Measurements from ENCODE around the gene SSR3.
"Not testable (repeated sequence)": the region's sequence is repeated elsewhere in the genome, so short reads cannot be mapped to it uniquely, and the experiment has no call there.

Gene SSR3

DNA sequence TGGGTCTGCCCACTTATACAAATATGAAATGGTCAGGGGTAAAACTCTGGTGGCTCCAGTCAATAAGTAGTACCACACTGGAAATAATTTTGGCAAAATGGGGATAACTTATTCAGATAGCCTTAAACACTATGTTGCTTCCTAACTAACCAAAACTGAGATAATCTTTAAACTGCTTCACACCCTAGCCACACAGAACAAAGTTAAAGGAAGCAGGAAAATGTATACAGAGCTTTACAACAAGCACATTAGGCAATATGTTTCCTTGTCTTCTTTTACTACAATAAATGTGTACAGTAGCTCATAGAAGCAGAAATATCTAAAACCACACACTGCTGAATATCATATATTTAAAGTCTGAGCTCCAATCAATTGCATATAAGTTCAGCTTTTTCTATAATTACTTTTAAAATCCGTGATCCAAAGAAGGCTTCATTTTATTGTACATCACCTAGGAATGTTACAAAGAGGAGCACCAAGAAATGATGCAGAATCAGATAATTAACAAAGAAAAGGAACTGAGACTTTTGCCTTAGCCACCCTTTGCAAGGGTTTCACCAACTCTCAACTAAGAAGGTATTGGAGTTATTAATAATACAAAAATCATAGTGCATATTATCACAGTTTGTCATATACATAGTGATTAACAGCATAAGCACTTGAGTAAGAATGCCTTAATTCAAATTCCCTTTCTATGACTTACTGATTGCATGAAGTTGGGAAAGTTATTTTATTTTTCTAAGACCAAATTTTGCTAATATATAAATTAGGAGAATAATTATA is 9.2 kb upstream of the SSR3 start:
- no peak for DNase-seq (ENCODE audit: extremely low spot score)
- no peak for TF ChIP-seq L3MBTL2 (conservative IDR thresholded peaks at IDR 0.05)
- TF ChIP-seq ZNF384 (IDR thresholded peaks at IDR 0.05) = no peak
- TF ChIP-seq TARDBP (IDR thresholded peaks at IDR 0.05) = no peak
- no peak for TF ChIP-seq BHLHE40 (IDR thresholded peaks at IDR 0.05; ENCODE audit: borderline replicate concordance)
- ChIA-PET POLR2A (interaction anchor here (1.2 kb wide), 1 partner anchor 9 kb away, joined by 3 read pairs; the partner anchor contains the start of gene SSR3), CTCF (interaction anchor here (0.6 kb wide), 1 partner anchor 415 kb away, joined by 3 read pairs; no protein-coding TSS in a partner anchor)

DNA sequence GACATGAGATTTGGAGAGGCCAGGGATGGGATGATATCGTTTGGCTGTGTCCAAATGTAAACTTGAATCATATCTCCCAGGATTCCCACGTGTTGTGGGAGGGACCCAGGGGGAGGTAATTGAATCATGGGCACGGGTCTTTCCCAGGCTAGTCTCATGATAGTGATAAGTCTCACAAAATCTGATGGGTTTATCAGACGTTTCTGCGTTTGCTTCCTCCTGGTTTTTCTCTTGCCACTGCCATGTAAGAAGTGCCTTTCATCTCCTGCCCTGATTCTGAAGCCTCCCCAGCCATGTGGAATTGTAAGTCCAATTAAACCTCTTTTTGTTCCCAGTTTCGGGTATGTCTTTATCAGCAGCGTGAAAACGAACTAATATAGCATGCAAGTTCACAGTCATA is 7.6 kb upstream of the SSR3 start:
- POLR2A ChIA-PET; DNase-seq (ENCODE audit: extremely low spot score); CTCF ChIA-PET: not testable (repeated sequence)

DNA sequence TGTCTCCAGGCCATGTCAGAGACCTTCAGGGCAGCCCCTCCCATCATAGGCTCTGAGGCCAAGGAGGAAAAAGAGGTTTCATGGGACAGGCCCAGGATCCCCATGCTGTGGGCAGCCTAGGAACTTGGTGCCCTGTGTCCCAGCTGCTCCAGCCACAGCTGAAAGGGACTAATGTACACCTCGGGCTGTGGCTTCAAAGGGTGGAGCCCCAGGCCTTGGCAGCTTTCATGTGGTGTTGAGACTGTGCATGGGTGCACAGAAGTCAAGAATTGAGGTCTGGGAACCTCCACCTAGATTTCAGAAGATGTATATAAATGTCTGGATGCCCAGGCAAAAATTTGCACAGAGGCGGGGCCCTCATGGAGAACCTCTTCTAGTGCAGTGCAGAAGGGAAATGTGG is 6.6 kb upstream of the SSR3 start:
- TF ChIP-seq HDGF (IDR thresholded peaks at IDR 0.05; ENCODE audit: borderline replicate concordance) = no peak
- no peak for TF ChIP-seq ZNF384 (IDR thresholded peaks at IDR 0.05)
- no peak for TF ChIP-seq L3MBTL2 (conservative IDR thresholded peaks at IDR 0.05)
- no peak for TF ChIP-seq LEF1 (IDR thresholded peaks at IDR 0.05; ENCODE audit: borderline replicate concordance)
- no peak for TF ChIP-seq ELF4 (IDR thresholded peaks at IDR 0.05)
- TF ChIP-seq FOXM1 (IDR thresholded peaks at IDR 0.05; ENCODE audit: borderline replicate concordance) = no peak
- no peak for TF ChIP-seq SUZ12 (IDR thresholded peaks at IDR 0.05)
- TF ChIP-seq, protein P1, sequence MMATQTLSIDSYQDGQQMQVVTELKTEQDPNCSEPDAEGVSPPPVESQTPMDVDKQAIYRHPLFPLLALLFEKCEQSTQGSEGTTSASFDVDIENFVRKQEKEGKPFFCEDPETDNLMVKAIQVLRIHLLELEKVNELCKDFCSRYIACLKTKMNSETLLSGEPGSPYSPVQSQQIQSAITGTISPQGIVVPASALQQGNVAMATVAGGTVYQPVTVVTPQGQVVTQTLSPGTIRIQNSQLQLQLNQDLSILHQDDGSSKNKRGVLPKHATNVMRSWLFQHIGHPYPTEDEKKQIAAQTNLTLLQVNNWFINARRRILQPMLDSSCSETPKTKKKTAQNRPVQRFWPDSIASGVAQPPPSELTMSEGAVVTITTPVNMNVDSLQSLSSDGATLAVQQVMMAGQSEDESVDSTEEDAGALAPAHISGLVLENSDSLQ (IDR thresholded peaks at IDR 0.05) = no peak
- TF ChIP-seq CTBP1 (IDR thresholded peaks at IDR 0.05; ENCODE audit: borderline replicate concordance) = no peak
- ChIA-PET POLR2A (no interaction called here), CTCF (no interaction called here)
- DNase-seq (ENCODE audit: extremely low spot score) = no peak

DNA sequence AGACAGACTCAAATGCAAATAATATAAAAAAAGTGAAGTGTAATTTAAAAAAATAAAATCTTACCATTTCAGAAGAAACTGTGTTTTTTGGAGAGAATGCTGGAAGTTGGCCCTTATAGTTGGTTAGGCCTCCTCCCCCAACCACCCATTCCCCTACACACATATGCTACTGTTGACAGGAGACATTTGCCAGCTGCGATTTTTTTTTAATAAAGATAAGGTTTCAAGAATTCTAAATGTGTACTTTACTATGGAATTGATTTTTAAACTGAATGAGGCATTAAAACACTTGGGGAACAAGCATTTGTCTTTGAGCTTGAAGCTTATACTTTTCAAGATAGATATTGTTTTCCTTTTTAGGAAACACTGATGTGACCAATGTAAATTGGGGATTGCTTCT is 4.4 kb upstream of the SSR3 start:
- POLR2A ChIA-PET = no interaction called here
- TF ChIP-seq SUZ12 (IDR thresholded peaks at IDR 0.05) = no peak
- no peak for TF ChIP-seq SP1 (IDR thresholded peaks at IDR 0.05)
- TF ChIP-seq TARDBP (IDR thresholded peaks at IDR 0.05) = no peak
- no peak for TF ChIP-seq CTBP1 (IDR thresholded peaks at IDR 0.05; ENCODE audit: borderline replicate concordance)
- no peak for TF ChIP-seq LEF1 (IDR thresholded peaks at IDR 0.05; ENCODE audit: borderline replicate concordance)
- no peak for TF ChIP-seq HDGF (IDR thresholded peaks at IDR 0.05; ENCODE audit: borderline replicate concordance)
- no peak for TF ChIP-seq NFRKB (IDR thresholded peaks at IDR 0.05)
- TF ChIP-seq ELF4 (IDR thresholded peaks at IDR 0.05) = no peak
- no peak for TF ChIP-seq ZNF384 (IDR thresholded peaks at IDR 0.05)
- TF ChIP-seq FOXK2 (IDR thresholded peaks at IDR 0.05) = no peak
- no peak for TF ChIP-seq BHLHE40 (IDR thresholded peaks at IDR 0.05; ENCODE audit: borderline replicate concordance)
- TF ChIP-seq FOXA1 (IDR thresholded peaks at IDR 0.05) = no peak
- no peak for TF ChIP-seq ARNT (IDR thresholded peaks at IDR 0.05)
- DNase-seq (ENCODE audit: extremely low spot score) = no peak
- CTCF ChIA-PET = interaction anchor here (0.6 to 0.7 kb wide), 2 partner anchors 120 to 519 kb away, joined by 3 to 4 read pairs; no protein-coding TSS in a partner anchor

DNA sequence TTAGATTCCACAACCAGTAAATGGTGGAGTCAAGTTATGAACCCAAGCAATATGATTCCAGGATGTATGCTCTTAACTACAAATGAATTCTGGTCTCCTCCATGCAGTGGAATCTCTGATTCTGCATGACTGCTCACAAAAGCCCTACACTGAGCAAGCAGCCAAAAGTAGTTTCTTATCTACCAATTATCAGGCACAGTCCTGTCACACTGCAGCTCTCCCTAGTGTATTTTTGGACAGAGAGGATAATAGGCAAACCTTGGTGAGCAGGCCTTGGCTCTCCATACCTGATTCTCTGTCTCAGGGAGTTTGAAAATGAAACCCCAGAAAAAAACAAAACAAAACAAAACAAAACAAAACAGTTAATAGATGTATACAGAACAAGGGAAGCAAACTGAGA is 3.5 kb upstream of the SSR3 start:
- no peak for DNase-seq (ENCODE audit: extremely low spot score)
- no peak for TF ChIP-seq FOXA1 (IDR thresholded peaks at IDR 0.05)
- no peak for TF ChIP-seq ZNF384 (IDR thresholded peaks at IDR 0.05)
- no peak for TF ChIP-seq FOXK2 (IDR thresholded peaks at IDR 0.05)
- TF ChIP-seq ARNT (IDR thresholded peaks at IDR 0.05) = no peak
- no peak for TF ChIP-seq SP1 (IDR thresholded peaks at IDR 0.05)
- TF ChIP-seq, protein P1 (IDR thresholded peaks at IDR 0.05) = no peak
- no peak for TF ChIP-seq L3MBTL2 (conservative IDR thresholded peaks at IDR 0.05)
- TF ChIP-seq BHLHE40 (IDR thresholded peaks at IDR 0.05; ENCODE audit: borderline replicate concordance) = no peak
- TF ChIP-seq NFRKB (IDR thresholded peaks at IDR 0.05) = no peak
- no peak for TF ChIP-seq FOXM1 (IDR thresholded peaks at IDR 0.05; ENCODE audit: borderline replicate concordance)
- no peak for TF ChIP-seq ELF4 (IDR thresholded peaks at IDR 0.05)
- no peak for TF ChIP-seq CTBP1 (IDR thresholded peaks at IDR 0.05; ENCODE audit: borderline replicate concordance)
- ChIA-PET CTCF (interaction anchor here (0.7 to 0.8 kb wide), 2 partner anchors 520 to 567 kb away, joined by 4 to 5 read pairs; no protein-coding TSS in a partner anchor), POLR2A (no interaction called here)

DNA sequence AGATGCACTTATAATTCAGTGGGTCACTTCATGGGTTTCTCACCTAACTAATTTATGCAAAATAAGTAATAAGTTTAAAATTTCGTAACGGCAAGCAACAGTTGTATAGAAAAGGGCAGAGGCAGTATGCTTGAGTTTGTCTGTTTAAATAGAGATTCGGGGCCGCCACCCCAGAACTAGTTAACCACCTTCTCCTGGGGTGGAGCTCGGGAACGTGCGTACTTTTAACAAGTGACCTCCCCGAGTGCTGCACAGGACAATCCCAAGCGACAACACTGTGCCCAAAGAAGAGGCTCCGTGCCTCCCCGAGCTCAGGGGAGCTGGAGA is 439 bp downstream of the SSR3 start:
- no peak for TF ChIP-seq TARDBP (IDR thresholded peaks at IDR 0.05)
- TF ChIP-seq SP1 (IDR thresholded peaks at IDR 0.05) = no peak
- TF ChIP-seq HDGF (IDR thresholded peaks at IDR 0.05; ENCODE audit: borderline replicate concordance) = no peak
- TF ChIP-seq SUZ12 (IDR thresholded peaks at IDR 0.05) = no peak
- no peak for TF ChIP-seq FOXM1 (IDR thresholded peaks at IDR 0.05; ENCODE audit: borderline replicate concordance)
- TF ChIP-seq, protein P1 (IDR thresholded peaks at IDR 0.05) = no peak
- no peak for TF ChIP-seq FOXA1 (IDR thresholded peaks at IDR 0.05)
- TF ChIP-seq CTBP1 (IDR thresholded peaks at IDR 0.05; ENCODE audit: borderline replicate concordance) = no peak
- no peak for TF ChIP-seq ARNT (IDR thresholded peaks at IDR 0.05)
- no peak for TF ChIP-seq NFRKB (IDR thresholded peaks at IDR 0.05)
- TF ChIP-seq LEF1 (IDR thresholded peaks at IDR 0.05; ENCODE audit: borderline replicate concordance) = no peak
- no peak for DNase-seq (ENCODE audit: extremely low spot score)
- ChIA-PET CTCF (interaction anchor here (0.7 to 1.6 kb wide), 2 partner anchors 14 to 119 kb away, joined by 3 to 6 read pairs; no protein-coding TSS in a partner anchor), POLR2A (interaction anchor here (0.8 to 3.1 kb wide), 13 partner anchors 9 to 571 kb away, joined by 3 to 19 read pairs (median 4); partner anchors contain the start of gene TIPARP)

Data from HEK293T (cell line).